DOHH2 (cell line): Measurements from ENCODE around the gene OBP2B.

Experiments
- CTCF ChIP-seq: fragments of 200-600 bp; sonication (generic); IDR thresholded peaks from one replicate; pipeline ENCODE4 v1.5.1; 2014; ENCODE audit warnings: antibody characterized with exemption, mild to moderate bottlenecking, low read depth, low read length; ENCODE audit not compliant: poor library complexity, severe bottlenecking
- EZH2phosphoT487 ChIP-seq: fragments of 200-600 bp; sonication (generic); IDR thresholded peaks from 2 replicates; pipeline ENCODE4 v1.6.1; 2017; ENCODE audit warnings: borderline replicate concordance, mild to moderate bottlenecking, antibody characterized with exemption, low read length, moderate library complexity, mixed read lengths

- no peak for TF ChIP-seq CTCF
- no peak for TF ChIP-seq EZH2phosphoT487
Observed at GRCh38 chr9:133255371-133256135, 46.5 kb upstream of the OBP2B start.
